Activated naive CD4-positive, alpha-beta T cell treated with anti-CD3 and anti-CD28 coated beads, Interleukin-2, amount 10 ng/mL, durations not matched to agents 7 days and 5 days (primary cell): Measurements from ENCODE around the gene ANTXRL.
"Not testable (repeated sequence)": the region's sequence is repeated elsewhere in the genome, so short reads cannot be mapped to it uniquely, and the experiment has no call there.

Source experiments
- CTCF ChIA-PET: fragments of 350-600 bp; sonication (Branson Sonifier 250); formaldehyde crosslinking; loops from one replicate; lab custom pipeline; 2021; ENCODE audit warnings: antibody characterized with exemption; lab: Charles Lee
- DNase-seq: peaks from one replicate; pipeline ENCODE4 v3.0.0-alpha.2; 2020
- H3K27ac Mint-ChIP-seq: one replicate; pipeline ENCODE4 v1.8.0; 2021; ENCODE audit warnings: mild to moderate bottlenecking, moderate library complexity, mixed read lengths
- H3K27me3 Mint-ChIP-seq: one replicate; pipeline ENCODE4 v1.8.0; 2021; ENCODE audit warnings: mild to moderate bottlenecking, mixed read lengths
- H3K36me3 Mint-ChIP-seq: one replicate; pipeline ENCODE4 v1.8.0; 2021; ENCODE audit warnings: mixed read lengths
- H3K4me1 Mint-ChIP-seq: one replicate; pipeline ENCODE4 v1.8.0; 2021; ENCODE audit warnings: mixed read lengths
- H3K4me3 Mint-ChIP-seq: one replicate; pipeline ENCODE4 v1.8.0; 2021; ENCODE audit warnings: mild to moderate bottlenecking, moderate library complexity, mixed read lengths
- H3K9me3 Mint-ChIP-seq: one replicate; pipeline ENCODE4 v1.8.0; 2021; ENCODE audit warnings: mixed read lengths

Gene ANTXRL

DNA sequence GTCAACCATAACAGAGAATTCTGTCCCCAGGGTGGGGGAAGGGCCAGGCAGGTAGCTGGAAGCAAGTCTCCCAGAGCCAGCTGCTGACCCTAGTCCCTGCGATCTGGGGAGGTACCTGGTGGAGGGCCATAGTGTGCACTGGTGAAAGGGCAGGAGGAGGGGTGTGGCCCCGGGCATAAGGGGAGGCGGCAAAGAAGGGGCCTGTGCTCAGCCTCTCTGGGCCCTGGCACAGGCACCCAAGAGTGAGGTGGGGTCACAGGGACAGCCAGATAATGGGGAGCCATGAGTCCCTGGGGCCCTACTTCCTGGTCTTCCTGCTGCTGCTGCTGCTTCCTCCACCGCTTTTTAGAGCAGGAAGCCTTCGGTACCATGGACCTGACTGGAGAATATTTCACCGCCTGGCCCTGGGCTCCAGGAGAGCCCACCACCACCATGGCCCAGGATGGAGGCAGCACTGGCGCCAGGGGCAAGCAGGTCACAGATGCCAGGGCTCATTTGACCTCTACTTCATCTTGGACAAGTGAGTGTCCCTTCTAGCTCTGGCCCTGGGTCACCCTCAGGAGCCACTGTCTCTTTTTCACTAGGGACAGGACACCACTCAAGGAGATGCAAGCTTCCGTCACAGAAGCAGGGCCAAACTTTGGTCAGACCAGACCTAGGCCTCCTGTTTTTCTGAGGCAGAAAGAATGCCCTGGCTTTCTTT, at the start of gene ANTXRL:
Gene ANTXRL, plus strand, starts transcription at position 7 of the 703 bp plus-strand sequence. Its CDS starts 266 bp downstream, at position 273.
- Mint-ChIP-seq H3K27ac (peak within 1 kb of the TSS; percentile 58), H3K36me3 (peaks cover 3% of the 10 kb centered on the region), H3K4me3 (peak within 1 kb of the TSS; percentile 21), H3K4me1 (peaks cover 35% of the 10 kb centered on the region), H3K9me3 (no peaks in the 10 kb centered on the region), H3K27me3 (peaks cover 55% of the 10 kb centered on the region)
- DNase-seq, result no peak
- CTCF ChIA-PET, result no interaction called here

DNA sequence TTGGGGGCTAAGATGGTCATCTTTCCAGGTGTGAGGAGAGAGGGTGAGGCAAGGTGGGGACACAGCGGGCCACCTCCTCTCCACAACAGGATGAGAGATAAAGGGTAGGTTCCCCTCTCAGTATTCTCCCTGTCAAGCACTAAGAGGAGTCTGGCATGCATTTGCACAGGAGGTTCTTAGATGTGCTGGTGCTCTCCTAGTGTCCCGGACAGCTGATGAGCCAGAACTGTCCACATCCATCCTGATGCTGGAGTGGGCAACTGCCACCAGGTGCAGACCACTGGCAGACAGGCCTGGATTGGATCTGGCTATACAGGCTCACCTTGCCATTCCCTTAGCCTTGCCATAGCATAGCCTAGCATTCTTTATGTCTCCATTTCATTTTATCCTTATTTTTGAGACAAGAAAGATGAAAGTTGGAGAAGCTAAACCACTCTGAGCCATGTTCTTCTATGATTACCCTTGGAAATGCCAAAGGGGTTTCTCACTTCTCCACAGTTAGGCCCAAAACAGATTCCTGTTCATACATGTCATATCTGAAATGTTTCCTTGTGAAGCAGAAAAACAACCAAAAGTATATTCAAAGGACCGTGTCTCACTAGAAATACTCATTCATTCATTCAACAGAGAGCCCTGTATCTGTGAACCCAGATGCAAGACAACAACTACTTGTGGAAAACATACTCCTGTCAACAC, 48.8 kb upstream of the ANTXRL start:
- DNase-seq, result no peak

DNA sequence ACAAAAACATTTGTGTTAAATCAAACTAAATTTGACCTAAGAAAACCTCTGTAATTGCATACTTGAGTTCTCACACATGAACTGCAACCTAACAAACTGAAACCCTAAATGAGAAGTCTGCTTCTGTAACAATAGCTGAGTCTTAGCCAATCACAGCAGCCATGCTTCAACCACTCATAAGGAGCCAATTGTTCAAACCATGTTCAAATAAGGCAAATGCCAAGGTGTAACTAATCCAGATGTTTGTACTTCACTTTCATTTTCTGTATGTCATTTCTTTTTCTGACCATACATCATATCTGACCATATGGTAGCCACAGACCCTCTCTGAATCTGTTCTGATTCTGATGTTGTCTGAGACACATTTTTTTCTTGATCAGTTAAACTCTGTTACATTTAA, 47.5 kb upstream of the ANTXRL start:
- Mint-ChIP-seq H3K27ac (no peak overlapping the region), H3K36me3 (peaks cover 74% of the 10 kb centered on the region), H3K4me3 (no peak overlapping the region), H3K27me3 (no peaks in the 10 kb centered on the region), H3K9me3 (peaks cover 22% of the 10 kb centered on the region), H3K4me1 (peaks cover 25% of the 10 kb centered on the region)
- no peak for DNase-seq
- CTCF ChIA-PET, result no interaction called here

More for the DNA sequence above, 48.8 kb upstream of the ANTXRL start:
- Mint-ChIP-seq H3K27ac (no peak overlapping the region), H3K9me3 (peaks cover 17% of the 10 kb centered on the region), H3K4me1 (peaks cover 17% of the 10 kb centered on the region), H3K4me3 (no peak overlapping the region), H3K27me3 (no peaks in the 10 kb centered on the region), H3K36me3 (peaks cover 71% of the 10 kb centered on the region)
- CTCF ChIA-PET, result interaction anchor here (1.9 kb wide), 1 partner anchor 9 kb away, joined by 5 read pairs; no protein-coding TSS in a partner anchor

DNA sequence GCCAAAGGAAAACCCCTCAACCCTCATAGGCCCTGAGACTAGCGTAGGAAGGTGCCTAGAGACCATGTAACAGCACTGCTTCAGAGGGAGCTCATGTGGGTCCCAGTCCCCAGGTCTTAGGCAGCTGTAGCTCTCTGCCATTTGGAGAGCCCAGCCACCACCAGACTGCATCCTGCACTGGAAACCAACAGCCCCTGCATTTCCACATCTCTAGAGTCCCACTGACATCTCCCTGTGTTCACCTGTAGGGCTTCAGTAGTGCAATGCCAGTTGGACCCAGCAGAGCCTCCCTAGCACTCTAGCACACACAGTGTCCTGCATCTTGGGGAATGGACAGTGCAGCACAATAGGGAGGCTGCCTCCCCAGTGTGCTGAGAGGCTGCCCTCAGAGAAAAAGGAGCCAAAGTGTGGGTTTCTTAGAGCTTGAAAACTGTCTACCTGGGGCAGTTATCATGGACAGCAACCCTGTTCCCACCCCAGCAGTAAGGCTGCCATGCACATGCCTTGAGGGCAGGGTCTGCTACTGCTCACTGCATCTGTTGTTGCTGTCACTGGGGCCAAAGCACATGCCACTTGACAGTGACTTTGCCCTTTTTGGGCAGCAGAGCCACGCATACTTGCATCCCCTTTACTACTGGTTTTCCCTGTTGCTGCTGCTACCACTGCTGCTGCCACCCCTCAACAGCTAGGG, 46.7 kb upstream of the ANTXRL start:
- CTCF ChIA-PET, result interaction anchor here (1.2 kb wide), 1 partner anchor 10 kb away, joined by 4 read pairs; no protein-coding TSS in a partner anchor
- no peaks in the 10 kb centered on the region for H3K27me3 Mint-ChIP-seq

DNA sequence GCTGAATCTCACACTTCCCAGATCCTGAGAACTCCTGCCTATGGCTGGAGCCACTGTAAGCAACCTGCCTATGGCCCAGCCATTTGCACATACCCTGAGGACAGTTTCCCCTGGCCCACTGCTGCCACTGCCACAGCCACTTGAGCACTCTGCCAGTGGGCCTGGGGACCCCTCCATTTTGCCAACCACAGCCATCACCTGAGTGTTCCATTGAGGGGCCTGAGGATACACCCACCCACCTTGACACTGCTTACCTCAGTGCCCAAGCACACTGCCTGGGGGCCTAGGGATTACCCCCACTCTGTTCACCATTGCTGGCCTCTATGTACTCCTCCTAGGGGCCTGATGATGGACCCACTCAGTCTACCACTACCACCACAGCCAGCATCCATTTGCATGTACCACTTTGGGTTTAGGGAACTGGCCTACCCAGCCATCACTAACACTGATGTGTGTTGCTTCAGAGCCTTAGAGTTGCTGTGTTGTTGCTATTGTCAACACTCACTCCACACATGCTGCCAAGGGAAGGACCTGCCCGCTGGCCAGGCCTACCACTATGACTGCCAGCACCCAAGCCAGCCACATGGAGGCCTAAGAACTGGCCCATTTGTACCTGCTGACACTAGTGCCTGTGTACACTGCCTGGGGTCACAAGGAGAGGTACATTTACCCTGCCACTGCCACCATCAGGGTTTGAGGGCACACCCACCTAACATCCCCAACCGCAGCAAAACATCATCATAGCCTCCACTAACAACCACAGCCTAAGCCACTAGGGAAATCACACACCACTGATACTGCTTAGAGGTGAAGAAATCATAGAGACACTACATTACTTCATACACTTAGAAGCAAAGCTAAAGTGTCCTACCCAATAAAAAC, 45.9 kb upstream of the ANTXRL start:
- no peaks in the 10 kb centered on the region for H3K27me3 Mint-ChIP-seq
- H3K36me3 Mint-ChIP-seq, result peaks cover 80% of the 10 kb centered on the region
- peaks cover 25% of the 10 kb centered on the region for H3K4me1 Mint-ChIP-seq
- peak overlapping the region; percentile 15 for H3K27ac Mint-ChIP-seq
- H3K4me3 Mint-ChIP-seq, result no peak overlapping the region
- H3K9me3 Mint-ChIP-seq, result peaks cover 22% of the 10 kb centered on the region
- no peak for DNase-seq
- CTCF ChIA-PET, result interaction anchor here (1.2 kb wide), 1 partner anchor 11 kb away, joined by 4 read pairs; no protein-coding TSS in a partner anchor

More for the DNA sequence above, 46.7 kb upstream of the ANTXRL start:
- Mint-ChIP-seq H3K4me3 (no peak overlapping the region), H3K4me1 (peaks cover 25% of the 10 kb centered on the region), H3K36me3 (peaks cover 79% of the 10 kb centered on the region), H3K27ac (no peak overlapping the region), H3K9me3 (peaks cover 22% of the 10 kb centered on the region)
- no peak for DNase-seq

DNA sequence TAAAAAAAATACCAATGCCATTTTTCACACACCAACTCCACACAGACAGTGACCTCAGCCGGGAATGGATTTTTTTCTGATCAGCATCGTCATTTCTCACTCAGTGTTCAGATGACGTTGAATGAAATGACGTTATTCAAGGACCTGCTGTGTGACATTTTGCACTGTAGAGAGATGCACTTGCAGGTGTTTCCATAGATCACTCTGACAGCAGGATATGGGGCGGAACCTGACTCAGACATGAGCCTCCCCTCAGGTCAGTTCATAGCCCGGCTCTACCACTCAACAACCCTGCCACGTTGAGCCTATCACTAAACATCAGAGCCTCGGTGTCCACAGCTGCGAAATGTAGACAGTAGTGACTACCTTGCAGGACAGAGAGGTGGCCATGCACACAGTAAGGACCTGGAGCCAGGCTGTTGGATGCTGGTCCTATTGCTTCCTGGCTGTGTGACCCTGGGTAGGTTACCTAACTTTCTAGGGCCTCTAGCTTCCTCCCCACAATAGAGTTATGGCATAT, 41.4 kb upstream of the ANTXRL start:
- H3K4me3 Mint-ChIP-seq, result no peak overlapping the region
- CTCF ChIA-PET, result no interaction called here
- H3K27me3 Mint-ChIP-seq, result no peaks in the 10 kb centered on the region
- peaks cover 61% of the 10 kb centered on the region for H3K36me3 Mint-ChIP-seq
- H3K9me3 Mint-ChIP-seq, result peaks cover 22% of the 10 kb centered on the region
- H3K27ac Mint-ChIP-seq, result no peak overlapping the region
- DNase-seq, result no peak
- H3K4me1 Mint-ChIP-seq, result peaks cover 20% of the 10 kb centered on the region

GRCh38 chr10:46246400-46247180, 40.2 kb upstream of the ANTXRL start:
- H3K27ac Mint-ChIP-seq, CTCF ChIA-PET, H3K27me3 Mint-ChIP-seq, H3K4me3 Mint-ChIP-seq, DNase-seq: not testable (repeated sequence)
- peaks cover 18% of the 10 kb centered on the region for H3K9me3 Mint-ChIP-seq
- peaks cover 54% of the 10 kb centered on the region for H3K36me3 Mint-ChIP-seq
- peaks cover 14% of the 10 kb centered on the region for H3K4me1 Mint-ChIP-seq

DNA sequence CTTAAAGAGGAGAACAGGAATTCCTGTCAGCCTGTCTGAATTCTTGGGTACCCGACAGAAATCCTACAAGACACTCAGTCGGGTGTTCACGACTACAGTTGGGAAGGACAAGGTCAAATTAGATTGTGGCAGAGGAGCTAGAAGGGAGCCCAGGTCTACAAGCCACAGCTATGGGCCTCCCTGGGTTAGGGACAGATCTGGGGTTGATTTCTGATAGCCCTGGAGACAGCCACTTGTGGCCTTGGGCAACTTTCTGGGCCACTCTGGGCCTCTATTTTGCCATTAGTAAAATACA, 39.7 kb upstream of the ANTXRL start:
- peaks cover 12% of the 10 kb centered on the region for H3K9me3 Mint-ChIP-seq
- peaks cover 14% of the 10 kb centered on the region for H3K4me1 Mint-ChIP-seq
- CTCF ChIA-PET, result no interaction called here
- DNase-seq, result no peak
- H3K27me3 Mint-ChIP-seq, result no peaks in the 10 kb centered on the region
- no peak overlapping the region for H3K4me3 Mint-ChIP-seq
- H3K36me3 Mint-ChIP-seq, result peaks cover 49% of the 10 kb centered on the region
- no peak overlapping the region for H3K27ac Mint-ChIP-seq

- no peak overlapping the region for H3K27ac Mint-ChIP-seq
- peaks cover 40% of the 10 kb centered on the region for H3K36me3 Mint-ChIP-seq
- DNase-seq, result no peak
- CTCF ChIA-PET, result no interaction called here
- H3K9me3 Mint-ChIP-seq, result peaks cover 5% of the 10 kb centered on the region
- H3K4me3 Mint-ChIP-seq, result no peak overlapping the region
- peaks cover 7% of the 10 kb centered on the region for H3K4me1 Mint-ChIP-seq
- no peaks in the 10 kb centered on the region for H3K27me3 Mint-ChIP-seq
Measured at GRCh38 chr10:46247808-46248569, 38.8 kb upstream of the ANTXRL start.

GRCh38 chr10:46248651-46249146, 38.1 kb upstream of the ANTXRL start:
- DNase-seq, result no peak
- Mint-ChIP-seq H3K9me3 (no peaks in the 10 kb centered on the region), H3K4me3 (no peak overlapping the region), H3K4me1 (peaks cover under 1% of the 10 kb centered on the region), H3K36me3 (peaks cover 38% of the 10 kb centered on the region), H3K27ac (no peak overlapping the region), H3K27me3 (no peaks in the 10 kb centered on the region)
- CTCF ChIA-PET, result no interaction called here

DNA sequence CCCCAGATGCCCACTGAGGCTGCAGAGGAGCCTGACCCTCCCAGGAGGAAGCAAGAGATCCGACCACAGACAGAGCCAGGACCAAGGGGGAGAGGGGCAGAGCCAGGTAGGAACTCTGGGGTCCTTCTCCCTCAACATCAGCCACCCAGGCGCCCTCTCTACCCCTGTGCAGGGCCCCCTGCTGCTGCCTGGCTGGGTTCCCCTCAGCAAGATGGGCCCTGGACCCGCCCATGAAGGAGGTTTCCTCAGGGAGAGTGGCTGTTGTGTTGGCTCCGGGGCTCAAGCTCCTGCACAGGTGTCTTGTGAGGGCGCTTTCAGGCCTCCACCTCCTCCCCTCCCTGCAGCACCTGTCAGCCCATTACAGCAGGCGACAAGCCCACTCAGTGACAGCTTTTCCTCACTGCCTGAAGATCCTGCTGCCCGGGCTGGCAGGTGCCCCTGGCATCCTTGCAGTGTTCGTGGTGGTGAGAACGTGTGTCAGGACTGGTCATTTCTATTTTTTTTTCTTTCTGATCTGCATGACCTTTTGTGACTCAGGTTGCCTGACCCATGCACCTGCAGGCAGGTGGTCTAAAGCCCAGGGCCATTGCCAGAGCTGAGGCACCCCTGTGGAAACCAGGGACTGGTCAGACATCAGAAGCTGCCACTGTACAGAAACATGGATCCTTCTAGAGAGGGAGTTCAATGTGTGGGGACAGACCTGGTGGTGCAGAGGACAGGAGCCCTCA, 37.0 kb upstream of the ANTXRL start:
- H3K27ac Mint-ChIP-seq, DNase-seq, H3K27me3 Mint-ChIP-seq, CTCF ChIA-PET, H3K4me3 Mint-ChIP-seq, H3K9me3 Mint-ChIP-seq, H3K4me1 Mint-ChIP-seq: not testable (repeated sequence)
- H3K36me3 Mint-ChIP-seq, result peaks cover 28% of the 10 kb centered on the region

DNA sequence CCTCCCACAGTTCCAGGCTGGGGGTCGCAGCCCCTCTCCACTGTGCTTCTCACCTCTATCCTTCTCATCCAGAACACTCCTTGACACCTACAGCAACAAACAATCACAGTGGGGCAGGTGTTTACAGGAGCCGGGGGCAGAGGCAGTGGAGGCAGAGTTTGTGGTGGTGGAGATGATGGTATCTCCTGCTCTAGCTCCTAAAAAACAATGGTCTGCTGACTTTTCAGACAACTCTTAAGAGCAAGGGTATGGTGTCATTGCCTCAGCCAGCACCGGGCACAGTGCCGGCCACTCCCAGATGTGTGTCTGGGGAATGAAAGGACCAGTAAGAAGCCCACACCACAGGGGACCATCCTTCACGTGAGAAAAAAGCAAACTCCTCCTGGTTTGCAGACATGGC, 36.3 kb upstream of the ANTXRL start:
- Mint-ChIP-seq H3K27ac (no peak overlapping the region), H3K27me3 (no peaks in the 10 kb centered on the region), H3K4me3 (no peak overlapping the region), H3K9me3 (no peaks in the 10 kb centered on the region), H3K36me3 (peaks cover 26% of the 10 kb centered on the region), H3K4me1 (peaks cover 3% of the 10 kb centered on the region)
- CTCF ChIA-PET, result no interaction called here
- no peak for DNase-seq
